Adrenal gland (tissue), 5 donors: ENCODE measurements around the gene DCLK2.
"Not testable (repeated sequence)": the region's sequence is repeated elsewhere in the genome, so short reads cannot be mapped to it uniquely, and the experiment has no call there.

Experiments
- CTCF ChIP-seq, 6 experiments: fragments of 450-650 bp in 4 of 6; fragments of 200-600 bp in 2 of 6; sonication (generic) in 1 of 6; IDR thresholded peaks; 1 replicate in 5 of 6; 2 replicates in 1 of 6; pipeline versions ENCODE4 v1.5.1 to v1.8.0; 2016 to 2021; ENCODE audit warnings: antibody characterized with exemption in 6 of 6, mild to moderate bottlenecking in 2 of 6, moderate library complexity in 1 of 6
- POLR2A ChIP-seq, 2 donors: fragments of 450-650 bp; IDR thresholded peaks; one replicate each; pipeline ENCODE4 v1.6.1; 2017; ENCODE audit warnings: antibody characterized with exemption in 2 of 2, mild to moderate bottlenecking in 2 of 2, moderate library complexity in 1 of 2
- donor health status: DM: no; HTN: no; CAD: no.

- not testable (repeated sequence) for TF ChIP-seq CTCF, POLR2A (IDR thresholded peaks at IDR 0.05)
Observed at GRCh38 chr4:150197256-150197655, 119.0 kb downstream of the DCLK2 start.
